Measurements from ENCODE around the gene HDGFL2.

HDGFL2 gene

DNA sequence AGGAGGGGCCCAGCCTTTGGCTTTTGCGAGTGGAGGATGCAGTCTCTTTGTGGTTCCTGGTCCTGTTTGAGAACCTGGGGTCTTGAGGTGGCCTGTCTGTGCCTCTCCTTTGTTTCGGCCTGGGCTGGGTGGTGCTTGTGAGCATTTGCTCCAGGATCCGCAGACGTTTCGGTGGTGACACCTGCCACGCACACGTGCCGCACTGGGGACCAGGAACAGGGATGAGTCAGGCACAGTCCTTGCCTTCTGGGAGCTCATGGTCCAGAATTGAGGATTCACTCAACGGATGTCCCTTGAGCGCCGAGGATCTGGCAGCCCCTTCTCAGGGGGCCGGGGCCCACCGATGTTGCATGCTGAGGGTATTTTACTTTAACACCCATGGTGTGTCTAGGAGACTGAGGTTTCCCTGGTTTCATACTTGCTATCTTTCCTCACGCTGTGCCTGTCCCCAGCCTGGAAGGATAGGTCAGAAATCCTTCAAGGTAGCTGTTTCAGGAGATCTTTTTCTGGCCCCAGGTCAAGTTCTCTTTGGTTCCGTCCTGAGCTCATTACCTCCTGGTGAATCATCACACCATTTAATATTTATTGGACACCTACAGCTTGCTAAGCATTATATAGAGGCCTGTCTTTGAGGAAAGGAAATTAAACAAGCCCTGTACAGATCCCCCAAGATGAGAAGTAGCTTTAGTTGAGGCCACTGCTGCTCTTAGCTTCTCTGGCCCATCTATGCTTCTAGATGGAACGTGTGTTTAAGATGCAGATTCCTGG lies 5.1 kb downstream of the HDGFL2 start:
- TF ChIP-seq, protein P1, sequence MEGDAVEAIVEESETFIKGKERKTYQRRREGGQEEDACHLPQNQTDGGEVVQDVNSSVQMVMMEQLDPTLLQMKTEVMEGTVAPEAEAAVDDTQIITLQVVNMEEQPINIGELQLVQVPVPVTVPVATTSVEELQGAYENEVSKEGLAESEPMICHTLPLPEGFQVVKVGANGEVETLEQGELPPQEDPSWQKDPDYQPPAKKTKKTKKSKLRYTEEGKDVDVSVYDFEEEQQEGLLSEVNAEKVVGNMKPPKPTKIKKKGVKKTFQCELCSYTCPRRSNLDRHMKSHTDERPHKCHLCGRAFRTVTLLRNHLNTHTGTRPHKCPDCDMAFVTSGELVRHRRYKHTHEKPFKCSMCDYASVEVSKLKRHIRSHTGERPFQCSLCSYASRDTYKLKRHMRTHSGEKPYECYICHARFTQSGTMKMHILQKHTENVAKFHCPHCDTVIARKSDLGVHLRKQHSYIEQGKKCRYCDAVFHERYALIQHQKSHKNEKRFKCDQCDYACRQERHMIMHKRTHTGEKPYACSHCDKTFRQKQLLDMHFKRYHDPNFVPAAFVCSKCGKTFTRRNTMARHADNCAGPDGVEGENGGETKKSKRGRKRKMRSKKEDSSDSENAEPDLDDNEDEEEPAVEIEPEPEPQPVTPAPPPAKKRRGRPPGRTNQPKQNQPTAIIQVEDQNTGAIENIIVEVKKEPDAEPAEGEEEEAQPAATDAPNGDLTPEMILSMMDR (conservative IDR thresholded peaks at IDR 0.05) = no peak

DNA sequence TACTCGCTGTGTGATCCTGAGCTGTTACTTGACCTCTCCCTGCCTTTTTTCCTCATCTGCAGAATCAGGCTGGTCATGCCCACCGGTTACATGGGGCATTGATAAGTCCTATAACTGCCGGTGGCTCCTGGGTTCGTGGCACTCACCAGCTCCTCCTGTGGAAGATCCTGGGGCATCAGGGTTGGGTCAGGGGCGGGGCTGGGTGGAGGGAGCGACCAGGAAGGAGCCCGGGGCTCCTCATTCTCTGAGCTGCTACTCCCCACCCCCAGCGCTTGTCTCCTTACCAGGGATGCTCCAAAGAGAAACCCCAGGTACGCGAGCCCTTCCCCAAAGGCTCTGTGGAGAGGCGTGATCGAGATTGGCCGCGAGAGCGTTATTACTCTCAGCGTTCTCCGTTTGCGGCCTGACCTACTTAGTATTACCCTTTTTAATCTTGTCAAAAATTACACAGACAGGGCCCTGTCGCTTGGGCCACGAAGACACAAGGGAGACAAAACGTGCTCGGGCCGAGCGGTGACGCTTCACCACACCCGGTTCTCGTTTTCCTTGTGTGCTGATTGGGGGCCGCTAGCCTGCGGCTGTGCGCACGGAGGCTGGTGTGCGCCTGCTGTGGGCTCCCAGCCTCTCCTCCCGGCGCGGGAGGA lies 10.7 kb downstream of the HDGFL2 start:
- TF ChIP-seq, protein P1 (conservative IDR thresholded peaks at IDR 0.05) = no peak
- H3K27ac ChIP-seq = no peak overlapping the region

More for the DNA sequence above, 5.1 kb downstream of the HDGFL2 start:
- H3K27ac ChIP-seq = no peak overlapping the region

DNA sequence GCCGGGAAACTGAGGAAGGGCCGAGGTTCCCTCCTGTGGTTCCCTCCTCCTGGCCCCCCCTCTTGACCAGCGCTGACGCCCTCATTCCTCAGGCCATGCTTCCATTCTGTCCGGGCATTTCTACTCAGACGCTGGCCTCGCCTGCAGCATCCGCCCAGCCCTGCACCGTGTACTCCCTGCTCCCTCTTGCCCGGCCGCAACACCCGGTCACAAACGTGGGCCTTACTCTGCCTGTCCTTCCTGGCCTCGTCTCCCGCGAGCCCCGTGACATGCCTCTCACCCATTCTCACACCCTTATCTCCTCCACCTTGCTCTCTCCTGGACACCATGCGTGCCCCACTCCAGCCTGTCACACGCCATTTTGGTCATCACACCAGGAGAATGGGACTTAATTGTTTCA lies 11.3 kb downstream of the HDGFL2 start:
- TF ChIP-seq, protein P1 (conservative IDR thresholded peaks at IDR 0.05) = no peak
- no peak overlapping the region for H3K27ac ChIP-seq

DNA sequence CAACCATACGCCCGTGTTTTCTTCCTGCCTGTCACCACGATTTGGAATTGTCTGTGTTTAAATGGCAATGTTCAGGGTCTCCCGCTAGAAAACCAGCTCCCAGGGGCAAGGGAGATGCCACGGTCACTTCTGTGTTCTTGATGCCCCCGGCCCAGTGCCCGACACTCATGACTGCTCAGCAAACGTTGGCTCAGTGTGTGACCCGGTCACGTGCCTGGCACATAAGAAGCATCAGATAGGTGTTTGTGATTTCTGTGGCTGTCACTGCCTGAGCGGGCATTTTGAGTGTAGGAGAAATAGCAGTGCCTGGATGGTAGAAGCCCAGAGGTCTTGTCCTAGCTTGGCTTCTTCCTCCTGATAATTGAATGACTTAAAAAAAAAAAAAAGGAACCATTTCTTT lies 15.5 kb downstream of the HDGFL2 start:
- TF ChIP-seq, protein P1 (conservative IDR thresholded peaks at IDR 0.05) = no peak

DNA sequence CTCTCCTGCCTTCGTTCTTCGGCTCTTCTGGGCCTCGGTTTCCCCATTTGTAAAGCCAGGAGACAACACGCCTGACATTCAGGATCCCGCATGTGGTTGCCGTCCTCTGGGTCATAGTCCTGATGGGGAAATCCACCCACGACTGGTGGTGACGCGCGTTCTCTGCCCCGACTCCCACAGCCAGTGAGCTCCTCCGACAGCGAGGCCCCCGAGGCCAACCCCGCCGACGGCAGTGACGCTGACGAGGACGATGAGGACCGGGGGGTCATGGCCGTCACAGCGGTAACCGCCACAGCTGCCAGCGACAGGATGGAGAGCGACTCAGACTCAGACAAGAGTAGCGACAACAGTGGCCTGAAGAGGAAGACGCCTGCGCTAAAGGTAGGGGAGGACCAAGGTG lies 16.4 kb downstream of the HDGFL2 start:
- H3K27ac ChIP-seq = no peak overlapping the region
- TF ChIP-seq, protein P1 (conservative IDR thresholded peaks at IDR 0.05) = no peak

More for the DNA sequence above, 15.5 kb downstream of the HDGFL2 start:
- peak overlapping the region; percentile 34; the same call in 1 of the 2 replicates for H3K27ac ChIP-seq

DNA sequence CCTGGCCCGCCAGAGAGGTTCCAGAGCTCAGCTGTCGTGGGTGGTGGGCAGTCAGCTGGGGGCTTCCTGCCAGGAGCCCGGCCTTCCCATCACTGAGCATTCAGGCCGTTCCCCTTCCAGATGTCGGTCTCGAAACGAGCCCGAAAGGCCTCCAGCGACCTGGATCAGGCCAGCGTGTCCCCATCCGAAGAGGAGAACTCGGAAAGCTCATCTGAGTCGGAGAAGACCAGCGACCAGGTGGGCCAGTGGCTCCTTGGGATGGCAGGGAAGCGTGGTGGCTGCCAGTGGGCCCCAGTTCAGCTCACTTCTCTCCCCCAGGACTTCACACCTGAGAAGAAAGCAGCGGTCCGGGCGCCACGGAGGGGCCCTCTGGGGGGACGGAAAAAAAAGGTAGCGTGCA lies 19.3 kb downstream of the HDGFL2 start:
- H3K27ac ChIP-seq = no peak overlapping the region
- TF ChIP-seq, protein P1 (conservative IDR thresholded peaks at IDR 0.05) = no peak

DNA sequence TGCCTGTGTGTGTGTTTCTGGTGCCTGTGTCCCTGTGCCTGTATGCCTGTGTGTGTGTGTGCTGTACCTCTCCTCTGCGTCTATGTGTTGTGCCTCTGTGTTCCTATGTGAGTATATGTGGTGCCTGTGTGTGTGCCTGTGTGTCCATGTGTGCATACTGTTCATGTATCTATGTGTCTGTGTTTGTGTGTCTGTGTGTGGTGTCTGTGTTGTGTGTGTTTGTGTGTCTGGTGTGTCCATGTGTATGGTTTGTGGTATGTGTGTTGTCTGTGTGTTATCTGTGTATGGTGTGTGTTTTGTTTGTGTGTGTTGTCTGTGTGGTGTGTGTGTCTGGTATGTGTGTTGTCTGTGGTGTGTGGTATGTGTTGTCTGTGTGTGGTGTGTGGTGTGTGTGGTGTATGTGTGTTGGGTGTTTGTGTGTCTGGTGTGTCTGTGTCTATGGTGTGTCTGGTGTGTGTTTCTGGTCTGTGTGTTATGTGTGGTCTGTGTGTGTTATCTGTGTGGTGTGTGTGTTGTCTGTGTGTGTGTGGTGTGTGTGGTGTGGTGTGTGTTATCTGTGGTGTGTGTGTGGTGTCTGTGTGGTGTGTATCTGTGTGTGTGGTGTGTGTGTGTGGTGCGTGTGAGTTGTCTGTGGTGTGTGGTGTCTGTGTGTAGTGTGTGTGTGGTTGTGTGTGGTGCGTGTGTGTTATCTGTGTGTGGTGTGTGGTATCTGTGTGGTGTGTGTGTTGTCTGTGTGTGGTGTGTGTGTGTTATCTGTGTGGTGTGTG lies 20.4 kb downstream of the HDGFL2 start:
- TF ChIP-seq, protein P1 (conservative IDR thresholded peaks at IDR 0.05) = no peak
- H3K27ac ChIP-seq = no peak overlapping the region
